Left ventricle myocardium inferior (tissue), 1 donor: ENCODE results near the gene LAPTM5. TPM values are rescaled to one million over a fixed set of nuclear protein-coding genes. Genes with fewer than 3 reads are reported as not detected.

Source experiments
- DNase-seq: peaks from one replicate; pipeline ENCODE4 v3.0.0-alpha.2; 2020
- H3K27ac ChIP-seq: fragments of 200-600 bp; replicated peaks from 2 replicates; pipeline ENCODE4 v1.8.0; 2021
- H3K27me3 ChIP-seq: fragments of 200-600 bp; 2 replicates; pipeline ENCODE4 v1.8.0; 2021; ENCODE audit warnings: low read depth
- H3K36me3 ChIP-seq: fragments of 200-600 bp; 2 replicates; pipeline ENCODE4 v1.8.0; 2021
- H3K4me1 ChIP-seq: fragments of 200-600 bp; 2 replicates; pipeline ENCODE4 v1.8.0; 2021
- H3K4me3 ChIP-seq: fragments of 200-600 bp; 2 replicates; pipeline ENCODE4 v1.8.0; 2021; ENCODE audit warnings: mild to moderate bottlenecking, moderate library complexity
- H3K9me3 ChIP-seq: fragments of 200-600 bp; replicated peaks from 2 replicates; pipeline ENCODE4 v1.8.0; 2021
- CTCF ChIP-seq: fragments of 200-600 bp; IDR thresholded peaks from 2 replicates; pipeline ENCODE4 v1.8.0; 2021; ENCODE audit warnings: antibody characterized with exemption, mild to moderate bottlenecking, borderline replicate concordance
- intact Hi-C: fragments of 100-400 bp; cut with micrococcal nuclease; formaldehyde crosslinking; loops from one replicate; pipeline ENCODE4 v1.11.0; 2022
- total RNA-seq: library from RNA; stranded (reverse); fragmentation: NEBNext Ultra II Directional; extraction: Animal tissue kit (Norgen Biotek cat#: 25700); gene quantifications from one replicate; pipeline ENCODE4 v1.2.1, GENCODE V29; 2021
- donor health status: DM: no; HTN: yes; CAD: no; lungs with severe emphysema.

The LAPTM5 gene
- total RNA-seq, 1 donor from 2014 or later, result 18.8 TPM

DNA sequence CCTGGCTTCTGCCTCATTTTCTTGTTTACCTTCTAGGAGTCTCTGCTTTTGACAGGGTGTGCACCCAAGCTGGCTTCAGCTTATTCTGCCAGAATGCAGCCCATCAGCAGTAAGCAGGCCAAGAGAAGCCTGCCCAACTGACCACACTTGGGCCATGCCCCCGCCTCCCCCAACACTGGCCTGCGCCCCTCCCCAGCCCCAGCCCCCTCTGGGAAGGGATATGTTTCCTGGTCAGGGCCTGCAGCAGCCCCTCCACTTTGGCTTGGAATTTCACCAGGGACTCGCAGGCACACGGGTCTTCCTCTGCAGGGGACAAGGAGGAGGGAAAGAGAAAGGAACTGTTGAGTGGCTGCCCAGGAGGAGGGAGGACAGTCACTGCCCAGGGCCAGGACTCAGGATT is 43.5 kb downstream of the LAPTM5 start:
- Histone ChIP-seq H3K9me3 (peaks cover 13% of the 10 kb centered on the region), H3K4me1 (peaks cover 4% of the 10 kb centered on the region), H3K4me3 (no peak overlapping the region), H3K36me3 (no peaks in the 10 kb centered on the region), H3K27ac (no peak overlapping the region), H3K27me3 (no peaks in the 10 kb centered on the region)
- intact Hi-C loops, result no loop called here
- no peak for TF ChIP-seq CTCF
- no peak for DNase-seq

- H3K9me3 ChIP-seq, result peaks cover 13% of the 10 kb centered on the region
- intact Hi-C loops, result no loop called here
- H3K4me3 ChIP-seq, result no peak overlapping the region
- H3K36me3 ChIP-seq, result no peaks in the 10 kb centered on the region
- H3K4me1 ChIP-seq, result no peaks in the 10 kb centered on the region
- TF ChIP-seq CTCF, result no peak
- no peak for DNase-seq
- H3K27ac ChIP-seq, result no peak overlapping the region
- H3K27me3 ChIP-seq, result peaks cover 6% of the 10 kb centered on the region
These were observed 44.3 kb downstream of the LAPTM5 start for GRCh38 chr1:30713311-30713710.

DNA sequence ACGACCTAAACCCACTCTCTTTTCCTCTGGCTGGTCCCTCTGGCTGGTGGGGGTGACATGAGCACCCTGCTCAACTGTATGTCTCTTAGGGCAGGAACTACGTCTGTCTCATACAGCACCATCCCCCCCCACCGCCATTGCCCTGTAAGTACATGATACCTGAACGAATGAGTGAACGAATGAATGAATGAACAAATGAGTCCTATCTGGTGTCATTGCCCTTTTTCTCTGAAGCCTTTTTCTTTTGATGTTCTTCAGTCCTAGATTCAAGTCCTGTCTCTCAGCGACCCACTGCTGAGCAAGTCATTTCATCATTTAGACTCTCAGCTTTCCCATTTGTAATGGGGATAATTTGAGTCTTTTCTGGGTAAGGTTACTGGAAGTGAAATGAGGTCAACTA is 45.0 kb downstream of the LAPTM5 start:
- intact Hi-C loops, result no loop called here
- Histone ChIP-seq H3K4me3 (no peak overlapping the region), H3K4me1 (peaks cover 4% of the 10 kb centered on the region), H3K36me3 (no peaks in the 10 kb centered on the region), H3K9me3 (peaks cover 13% of the 10 kb centered on the region), H3K27me3 (peaks cover 10% of the 10 kb centered on the region), H3K27ac (no peak overlapping the region)
- DNase-seq, result no peak
- no peak for TF ChIP-seq CTCF

GRCh38 chr1:30710407-30710806 is 47.2 kb downstream of the LAPTM5 start:
- H3K9me3 ChIP-seq, result peaks cover 6% of the 10 kb centered on the region
- TF ChIP-seq CTCF, result no peak
- H3K36me3 ChIP-seq, result no peaks in the 10 kb centered on the region
- no peak for DNase-seq
- H3K4me1 ChIP-seq, result peaks cover 24% of the 10 kb centered on the region
- no peak overlapping the region for H3K27ac ChIP-seq
- H3K27me3 ChIP-seq, result peaks cover 25% of the 10 kb centered on the region
- H3K4me3 ChIP-seq, result no peak overlapping the region
- intact Hi-C loops, result no loop called here

DNA sequence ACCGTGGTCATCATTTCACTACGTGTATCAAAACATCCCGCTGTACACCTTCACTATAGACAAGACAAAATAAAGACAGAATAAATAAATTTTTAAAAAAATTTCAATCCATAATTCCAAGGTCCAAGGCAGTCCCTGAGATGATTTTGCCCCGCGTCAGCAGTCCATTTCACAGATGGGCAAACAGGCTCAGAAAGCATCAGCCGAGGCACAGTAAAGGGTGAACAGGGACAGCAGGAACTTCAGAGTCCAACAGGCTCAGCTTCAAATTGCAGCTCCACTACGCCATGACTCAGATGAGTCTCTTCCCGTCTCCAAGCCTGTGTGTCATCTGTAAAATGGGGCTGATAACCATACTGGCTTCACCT is 49.2 kb downstream of the LAPTM5 start:
- intact Hi-C loops, result loop anchor here (10.0 kb wide), 1 partner anchor 1464 kb away; no protein-coding TSS in a partner anchor
- Histone ChIP-seq H3K9me3 (no peaks in the 10 kb centered on the region), H3K27ac (no peak overlapping the region), H3K4me1 (peaks cover 36% of the 10 kb centered on the region), H3K4me3 (no peak overlapping the region), H3K36me3 (no peaks in the 10 kb centered on the region), H3K27me3 (peaks cover 25% of the 10 kb centered on the region)
- DNase-seq, result no peak
- TF ChIP-seq CTCF, result no peak
